Activated CD4-positive, alpha-beta T cell treated with anti-CD3 and anti-CD28 coated beads, Interleukin-2, amount 50 U/mL, for 16 hours (primary cell): Measurements from ENCODE around the gene WDR81.

ENCODE experiments used
- DNase-seq: peaks from one replicate; pipeline ENCODE4 v3.0.0-alpha.2; 2020

WDR81 gene

DNA sequence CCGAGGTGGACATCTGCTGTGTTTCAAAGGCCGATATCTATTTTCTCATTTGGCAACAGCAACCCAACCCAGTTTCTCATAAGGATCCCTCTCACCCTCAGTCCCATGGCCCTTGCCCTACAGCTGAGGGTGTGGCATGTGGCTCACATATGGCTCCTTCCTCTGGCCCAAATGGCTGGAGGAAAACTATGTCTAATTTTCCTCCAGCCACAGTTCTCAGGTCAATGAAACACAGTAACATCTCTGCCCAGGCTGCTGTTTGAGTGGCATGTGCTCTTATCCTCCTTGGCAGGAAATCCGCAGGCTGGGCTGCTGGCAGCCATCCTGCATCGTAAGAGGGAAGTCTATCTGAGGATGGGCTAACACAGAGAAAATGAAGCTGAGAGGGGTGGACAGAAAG, 61.4 kb downstream of the WDR81 start:
- no peak for DNase-seq

DNA sequence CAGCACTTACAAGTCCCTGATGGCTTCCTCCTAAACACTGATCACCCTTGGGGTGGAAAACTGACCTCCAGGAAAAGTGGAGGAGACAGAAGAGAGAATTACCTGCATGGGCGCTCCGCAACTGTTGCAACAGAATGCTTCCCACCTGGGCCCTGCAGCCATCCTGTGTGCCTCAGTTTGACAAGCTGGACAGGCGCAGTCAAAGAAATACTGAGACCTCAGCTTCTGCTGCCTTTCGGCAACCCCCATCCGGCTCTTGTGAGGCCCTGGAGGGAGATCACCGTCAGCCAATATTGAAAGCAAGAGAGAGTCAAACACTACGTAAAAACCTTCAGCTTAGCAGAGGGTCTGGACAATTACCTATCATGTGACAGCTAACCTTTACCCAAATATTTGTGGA, 62.2 kb downstream of the WDR81 start:
- DNase-seq = no peak

DNA sequence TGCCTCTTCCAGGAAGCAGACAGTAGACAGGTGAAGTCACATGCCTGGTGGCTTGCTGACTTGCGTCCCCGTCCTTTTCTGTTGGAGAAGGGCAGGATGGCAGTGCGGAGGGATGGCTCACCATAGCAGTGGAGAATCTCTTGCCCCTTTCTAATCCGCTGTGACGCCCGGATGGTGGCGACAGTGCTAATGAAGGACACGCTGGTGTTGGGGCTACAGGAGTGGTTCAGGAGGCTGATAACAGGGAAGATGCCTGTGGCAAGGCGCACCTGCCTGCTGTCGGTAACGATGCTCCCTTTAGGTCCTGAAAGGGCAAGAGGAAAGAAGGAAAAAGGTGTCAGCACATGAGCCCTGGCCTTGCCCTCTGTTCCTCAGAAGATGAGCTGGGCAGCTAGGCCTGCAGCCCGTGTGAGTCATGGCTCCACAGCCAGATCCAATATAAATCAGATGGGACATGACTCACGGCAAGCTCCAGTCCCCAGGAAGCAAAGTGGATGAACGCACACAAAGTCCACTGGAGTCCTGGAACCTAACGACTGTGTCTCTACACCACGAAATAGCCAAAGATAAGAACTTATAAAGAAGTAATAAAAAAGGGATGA, 62.9 kb downstream of the WDR81 start:
- no peak for DNase-seq
